NCI-H2081 (cell line): ENCODE data around the gene TAF11.
"Not testable (repeated sequence)": the region's sequence is repeated elsewhere in the genome, so short reads cannot be mapped to it uniquely, and the experiment has no call there.

Experiments used
- DNase-seq, 2 experiments: peaks; one replicate each; lab custom pipeline; 2025; lab: John Stamatoyannopoulos, UW

TAF11 gene

DNA sequence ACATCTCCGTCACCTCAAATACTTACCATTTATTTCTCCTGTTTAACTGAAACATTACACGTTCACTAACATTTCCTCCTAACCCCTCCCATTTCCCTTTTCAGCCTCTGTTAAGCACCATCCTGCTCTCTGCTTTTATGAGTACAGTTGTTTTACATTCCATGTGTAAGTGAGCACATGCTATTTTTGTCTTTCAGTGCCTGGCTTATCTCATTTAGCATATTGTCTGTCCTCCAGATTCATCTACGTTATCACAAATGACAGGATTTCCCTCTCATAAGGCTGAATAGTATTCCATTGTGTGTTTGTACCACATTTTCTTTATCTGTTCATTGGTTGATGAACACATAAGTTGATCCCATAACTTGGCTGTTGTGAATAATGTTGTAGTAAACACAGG, 22.7 kb downstream of the TAF11 start:
- DNase-seq, result no peak

DNA sequence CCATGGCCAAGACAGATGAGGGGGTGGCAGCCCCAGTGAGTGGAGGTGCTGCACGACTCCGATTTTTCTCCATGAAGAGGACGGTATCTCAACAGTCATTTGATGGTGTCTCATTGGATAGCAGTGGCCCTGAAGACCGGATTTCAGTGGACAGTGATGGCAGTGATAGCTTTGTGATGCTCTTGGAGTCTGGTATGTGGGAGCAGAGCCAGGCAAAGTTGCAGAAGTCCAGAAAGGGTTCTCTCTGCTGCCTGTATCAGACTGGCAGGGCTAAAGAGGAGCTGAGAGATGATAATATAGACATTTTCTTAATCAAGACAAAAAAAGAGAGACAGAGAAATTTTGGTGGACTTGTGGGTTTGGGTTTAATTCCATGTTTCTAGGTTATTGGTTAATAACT, 23.8 kb downstream of the TAF11 start:
- no peak for DNase-seq

DNA sequence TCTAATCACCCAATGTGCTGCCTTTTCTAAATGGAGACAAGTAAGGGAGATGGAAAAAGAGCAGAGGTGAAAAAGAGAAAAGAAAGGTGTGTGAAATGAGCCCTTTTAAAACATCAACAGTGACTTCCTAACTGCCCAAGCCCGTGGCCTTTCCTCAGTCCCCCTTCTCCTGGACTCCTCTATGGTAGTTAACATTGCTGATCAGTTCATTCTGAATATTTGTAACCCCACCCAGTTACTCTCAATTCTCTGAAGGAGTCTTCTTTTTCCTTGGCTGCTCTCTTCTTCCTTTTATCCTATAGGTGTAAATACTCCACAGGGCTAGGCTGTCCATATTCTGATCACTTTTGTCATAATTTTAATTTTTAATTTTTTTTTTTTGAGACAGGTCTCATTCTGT, 27.1 kb downstream of the TAF11 start:
- DNase-seq, result no peak

DNA sequence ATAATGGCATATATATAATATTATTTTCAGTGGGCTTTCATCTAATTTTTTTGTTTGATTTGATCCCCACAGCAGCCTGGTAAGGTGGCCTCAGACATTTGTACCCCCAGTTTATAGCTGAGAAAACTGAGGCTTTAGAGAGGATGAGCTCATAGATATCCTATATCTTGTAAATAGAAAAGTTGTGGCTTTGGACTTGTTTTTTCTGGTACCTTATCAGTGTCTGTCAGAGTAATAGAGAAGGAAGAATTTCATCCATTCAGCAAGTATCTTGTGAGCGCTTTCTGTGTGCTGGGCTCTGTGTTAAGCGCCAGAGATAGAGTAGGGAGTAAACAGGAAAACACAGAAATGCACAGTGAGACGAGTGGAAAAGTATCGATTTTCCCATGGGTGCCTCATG, 27.9 kb downstream of the TAF11 start:
- DNase-seq, result no peak

DNA sequence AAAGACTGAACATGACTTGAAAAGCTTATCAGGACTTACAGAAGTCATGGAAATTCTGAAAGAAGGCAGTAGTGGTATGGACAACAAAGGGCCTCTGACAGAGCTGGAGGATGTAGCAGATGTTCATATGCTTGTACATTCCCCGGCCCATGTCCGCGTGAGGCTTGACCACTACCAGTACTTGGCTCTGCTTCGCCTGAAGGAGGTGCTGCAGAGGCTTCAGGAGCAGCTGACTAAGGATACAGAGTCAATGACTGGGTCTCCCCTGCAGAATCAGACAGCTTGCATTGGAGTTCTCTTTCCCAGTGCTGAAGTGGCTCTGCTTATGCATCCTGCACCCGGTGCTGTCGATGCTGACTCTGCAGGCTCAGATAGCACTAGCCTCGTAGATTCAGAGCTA, 29.2 kb downstream of the TAF11 start:
- no peak for DNase-seq

DNA sequence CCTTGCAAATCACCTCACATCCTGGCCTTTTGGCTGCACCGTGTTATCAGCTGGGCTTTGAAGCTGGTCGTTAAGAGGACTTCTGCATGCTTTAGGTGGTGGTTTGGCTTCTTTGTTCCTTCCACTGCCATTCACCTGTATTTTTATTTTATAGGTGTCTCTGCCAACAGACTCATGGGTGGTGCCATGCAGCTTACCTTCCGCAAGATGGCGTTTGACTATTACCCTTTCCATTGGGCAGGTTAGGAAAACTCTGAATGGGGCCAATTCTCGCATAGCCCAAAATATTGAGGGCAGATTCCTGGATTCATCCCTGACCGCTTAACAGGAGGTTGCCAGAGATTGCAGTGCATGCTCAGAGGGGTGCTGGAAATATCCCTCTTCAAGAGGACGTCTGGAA, 32.4 kb downstream of the TAF11 start:
- DNase-seq, result no peak

DNA sequence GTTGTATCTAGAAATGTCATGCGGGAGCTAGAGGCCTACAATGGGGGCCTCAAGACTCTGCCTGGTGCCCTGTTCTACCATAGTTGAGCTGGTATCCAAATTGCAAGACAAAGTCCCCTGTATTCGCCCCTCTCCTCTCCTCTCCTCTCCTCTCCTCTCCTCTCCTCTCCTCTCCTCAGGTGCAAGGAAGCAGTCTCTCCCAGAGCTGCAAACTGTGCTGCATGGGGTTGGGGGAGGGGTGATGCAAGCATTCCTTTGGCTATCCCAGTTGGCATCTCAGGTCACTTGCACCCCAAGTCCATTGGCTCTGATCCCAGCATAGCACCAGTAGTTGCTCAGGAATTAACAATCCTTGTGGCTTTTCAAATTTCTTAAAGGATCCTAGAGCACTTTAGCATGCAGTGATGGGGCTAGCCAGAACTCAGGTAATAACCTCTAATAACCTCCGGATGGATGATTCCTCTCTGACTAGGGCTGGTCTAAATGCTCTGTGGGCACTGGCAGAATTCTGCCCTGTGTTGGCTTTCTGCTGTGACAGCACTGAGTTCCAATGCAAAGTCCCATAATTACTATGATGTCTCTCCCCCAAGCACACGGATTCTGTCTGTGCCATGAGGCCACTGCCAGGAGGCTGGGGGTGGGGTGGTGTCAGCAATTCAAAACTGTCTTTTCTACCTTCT, 35.3 kb downstream of the TAF11 start:
- no peak for DNase-seq

DNA sequence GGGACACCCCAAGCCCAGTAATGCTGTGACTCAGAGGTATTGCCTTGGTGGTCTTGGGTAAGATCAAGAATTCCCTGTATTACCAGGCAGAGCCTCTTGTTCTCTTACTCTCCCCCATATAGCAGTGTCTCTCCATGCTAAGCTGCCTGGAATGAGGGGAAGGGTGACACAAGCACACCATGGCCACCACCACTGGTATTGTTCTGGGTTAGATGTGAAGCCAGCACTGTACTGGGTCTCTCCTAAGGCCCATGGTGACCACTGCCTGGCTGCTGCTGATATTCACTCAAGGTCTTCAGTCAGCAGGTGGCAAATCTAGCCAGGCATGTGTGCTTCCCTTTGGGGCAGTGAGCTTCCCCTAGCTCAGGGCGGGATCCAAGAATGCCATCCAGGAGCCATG, 36.5 kb downstream of the TAF11 start:
- DNase-seq, result no peak

DNA sequence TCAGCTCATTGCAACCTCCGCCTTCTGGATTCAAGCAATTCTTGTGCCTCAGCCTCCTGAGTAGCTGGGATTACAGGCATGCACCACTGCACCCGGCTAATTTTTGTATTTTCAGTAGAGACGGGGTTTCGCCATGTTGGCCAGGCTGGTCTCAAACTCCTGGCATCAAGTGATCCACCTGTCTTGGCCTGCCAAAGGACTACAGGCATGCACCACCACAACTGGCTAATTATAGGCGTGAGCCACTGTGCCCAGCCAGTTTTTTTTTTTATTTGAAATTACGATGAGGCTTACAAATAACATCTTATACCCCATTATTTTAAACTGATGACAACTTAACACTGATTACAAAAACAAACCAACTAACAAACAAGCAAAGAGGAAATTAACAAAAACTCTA, 38.8 kb downstream of the TAF11 start:
- not testable (repeated sequence) for DNase-seq

DNA sequence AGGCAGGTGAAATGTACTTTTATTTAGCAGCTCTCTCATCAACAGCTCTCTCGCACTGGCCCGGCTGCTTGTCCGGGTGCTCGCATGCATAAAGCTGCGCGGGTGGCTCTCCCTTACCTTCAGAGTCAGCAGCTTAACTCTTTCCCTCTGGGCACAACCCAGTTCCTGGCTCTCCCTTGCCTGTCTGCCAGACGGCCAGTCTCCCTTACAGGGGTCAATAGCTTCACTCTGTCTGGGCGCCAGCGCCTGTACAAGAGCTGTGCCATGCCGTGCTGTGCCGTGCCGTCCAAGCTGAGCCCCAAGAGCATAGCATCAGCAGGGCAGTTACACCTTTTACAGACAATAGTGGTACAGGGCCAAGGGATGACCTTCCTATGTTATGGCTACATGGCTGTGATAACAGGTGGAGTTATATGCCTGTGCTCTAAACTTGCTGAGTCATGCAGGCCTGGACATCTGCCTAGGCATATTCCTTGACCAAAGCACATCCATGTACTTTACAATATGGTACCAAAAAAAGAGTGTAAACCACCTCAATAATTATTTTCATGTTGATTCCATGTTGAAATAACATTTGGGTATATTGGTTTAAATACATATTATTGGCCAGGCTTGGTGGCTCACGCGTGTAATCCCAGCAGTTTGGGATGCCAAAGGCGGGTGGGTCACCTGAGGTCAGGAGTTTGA, 48.0 kb downstream of the TAF11 start:
- no peak for DNase-seq

DNA sequence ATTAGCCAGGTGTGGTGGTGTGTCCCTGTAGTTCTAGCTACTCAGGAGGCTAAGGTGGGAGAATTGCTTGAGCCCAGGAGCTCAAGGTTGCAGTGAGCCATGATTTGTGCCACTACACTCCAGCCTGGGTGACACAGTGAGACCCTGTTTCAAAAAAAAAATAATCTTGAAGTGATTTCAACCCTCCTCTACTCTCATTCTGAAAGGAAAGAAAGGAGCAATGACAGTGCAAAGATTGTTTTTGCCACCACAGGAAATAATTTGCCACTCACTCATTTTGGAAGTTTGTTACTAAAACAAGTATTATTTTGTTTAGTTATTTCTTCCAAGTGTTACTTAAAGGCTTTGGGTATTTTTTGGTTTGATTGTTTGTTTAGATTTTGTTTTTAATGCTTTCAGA, 50.3 kb downstream of the TAF11 start:
- no peak for DNase-seq

DNA sequence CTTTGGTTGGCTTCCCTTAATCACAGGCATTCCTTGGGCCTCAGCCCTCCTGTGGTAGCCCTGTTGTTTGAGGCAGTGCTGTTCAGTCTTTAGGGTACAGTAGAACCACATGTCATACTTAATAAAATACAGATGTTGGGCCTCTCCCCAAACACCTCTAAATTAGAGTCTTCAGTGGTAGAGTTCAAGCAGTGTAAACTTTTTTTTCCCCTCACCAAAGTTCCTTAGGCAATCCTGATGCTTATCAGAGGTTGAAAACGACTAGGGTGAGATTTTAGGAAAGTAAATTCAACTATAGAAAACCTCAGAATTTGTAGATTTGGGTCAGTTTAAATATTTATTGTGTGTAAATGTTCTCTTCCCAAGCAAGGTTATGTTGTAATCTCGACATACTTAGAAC, 51.4 kb downstream of the TAF11 start:
- no peak for DNase-seq

DNA sequence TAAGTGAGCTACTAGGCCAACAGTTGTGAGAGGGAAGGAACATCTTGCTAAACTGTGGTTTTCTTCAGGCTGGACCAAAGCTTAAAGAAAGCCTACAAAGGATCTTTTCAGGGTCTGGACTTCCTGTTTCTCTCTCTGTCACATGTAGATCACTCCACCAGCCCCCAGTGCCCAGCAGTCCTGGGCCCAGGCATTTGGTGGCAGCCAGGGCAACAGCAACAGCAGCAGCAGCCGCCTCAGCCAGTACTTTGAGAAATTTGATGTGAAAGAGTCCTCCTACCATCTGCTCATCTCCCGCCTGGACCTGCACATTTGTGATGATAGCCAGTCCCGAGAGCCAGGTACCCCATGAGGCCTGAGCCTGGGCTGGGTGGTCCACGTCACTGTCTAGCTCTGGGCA, 51.8 kb downstream of the TAF11 start:
- DNase-seq, result no peak

DNA sequence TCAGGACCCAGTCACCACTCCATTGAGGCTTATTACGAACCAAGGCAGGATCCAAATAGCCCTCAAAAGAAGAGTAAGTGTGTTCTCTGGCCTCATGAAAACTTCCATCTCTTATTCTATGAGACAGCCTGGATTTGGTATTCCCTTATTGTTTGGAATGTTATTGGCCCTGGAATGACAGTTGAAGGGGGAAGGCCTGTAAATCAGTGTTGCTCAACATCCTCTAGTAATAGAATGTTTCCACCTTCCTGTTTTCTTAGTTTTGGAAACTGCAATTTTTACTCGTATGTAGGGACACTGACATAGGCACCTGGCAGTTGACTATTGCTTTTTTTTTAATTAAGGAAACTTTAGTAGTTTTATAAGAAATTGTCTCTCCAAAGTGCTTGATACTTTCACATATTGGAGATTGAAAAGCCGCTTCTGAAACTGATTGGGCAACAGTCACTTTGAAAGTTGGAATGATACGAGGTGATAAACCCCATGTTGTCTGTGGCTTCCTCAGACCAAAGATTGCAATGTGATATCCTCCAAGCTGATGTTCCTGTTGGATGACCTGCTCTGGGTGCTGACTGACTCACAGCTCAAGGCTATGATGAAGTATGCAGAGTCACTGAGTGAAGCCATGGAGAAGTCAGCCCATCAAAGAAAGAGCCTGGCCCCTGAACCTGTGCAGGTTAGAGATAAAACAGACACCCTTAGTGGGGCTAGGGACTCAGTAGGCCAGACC, 52.9 kb downstream of the TAF11 start:
- DNase-seq, result no peak

DNA sequence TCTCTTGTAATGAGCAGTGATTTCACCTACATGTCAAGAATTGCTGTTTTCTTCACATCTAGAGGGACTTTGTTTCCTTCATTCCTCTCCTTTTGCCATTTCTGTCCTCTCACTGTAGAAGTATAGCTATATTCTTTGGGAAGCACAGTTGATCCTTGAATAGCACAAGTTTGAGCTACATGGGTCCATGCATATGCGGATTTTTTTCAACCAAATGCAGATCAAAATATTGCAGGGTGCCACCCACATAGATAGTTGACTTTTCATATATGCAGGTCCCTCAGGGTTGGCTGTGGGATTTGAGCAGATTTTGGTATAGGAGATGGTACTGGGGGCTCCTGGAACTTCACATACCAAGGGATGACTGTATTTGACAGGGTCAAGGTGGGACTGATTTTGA, 54.9 kb downstream of the TAF11 start:
- no peak for DNase-seq

DNA sequence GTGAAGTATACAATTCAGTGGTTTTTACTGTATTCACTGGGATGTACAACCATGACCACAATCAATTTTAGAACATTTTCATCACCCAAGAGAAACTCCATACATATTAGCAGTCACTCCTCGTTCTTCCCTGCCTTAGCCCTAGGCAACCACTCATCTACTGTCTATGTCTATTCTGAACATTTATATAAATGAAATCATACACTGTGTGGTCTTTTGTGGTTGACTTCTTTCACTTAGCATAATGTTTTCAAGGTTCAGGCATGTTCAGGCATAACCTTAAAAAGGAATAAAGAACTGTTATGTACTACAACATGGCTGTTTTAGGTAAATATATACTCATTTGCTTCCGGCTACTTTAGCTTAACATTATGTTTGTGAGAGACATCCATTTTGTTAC, 58.7 kb downstream of the TAF11 start:
- no peak for DNase-seq
